OCI-LY1 (cell line): ENCODE measurements around the gene HRK.

Source experiments
- EZH2 ChIP-seq: fragments of 200-600 bp; sonication (generic), shearing (Covaris generic); IDR thresholded peaks from 2 replicates; pipeline ENCODE4 v1.8.0; 2017; ENCODE audit warnings: borderline replicate concordance, mixed run types, mild to moderate bottlenecking, antibody characterized with exemption, low read length, moderate library complexity, mixed read lengths
- TF ChIP-seq, protein P1 (sequence below): fragments of 200-600 bp; sonication (generic), shearing (Covaris generic); IDR thresholded peaks from 2 replicates; pipeline ENCODE4 v1.5.1; 2017; ENCODE audit warnings: mild to moderate bottlenecking, antibody characterized with exemption, low read length, moderate library complexity, mixed read lengths

DNA sequence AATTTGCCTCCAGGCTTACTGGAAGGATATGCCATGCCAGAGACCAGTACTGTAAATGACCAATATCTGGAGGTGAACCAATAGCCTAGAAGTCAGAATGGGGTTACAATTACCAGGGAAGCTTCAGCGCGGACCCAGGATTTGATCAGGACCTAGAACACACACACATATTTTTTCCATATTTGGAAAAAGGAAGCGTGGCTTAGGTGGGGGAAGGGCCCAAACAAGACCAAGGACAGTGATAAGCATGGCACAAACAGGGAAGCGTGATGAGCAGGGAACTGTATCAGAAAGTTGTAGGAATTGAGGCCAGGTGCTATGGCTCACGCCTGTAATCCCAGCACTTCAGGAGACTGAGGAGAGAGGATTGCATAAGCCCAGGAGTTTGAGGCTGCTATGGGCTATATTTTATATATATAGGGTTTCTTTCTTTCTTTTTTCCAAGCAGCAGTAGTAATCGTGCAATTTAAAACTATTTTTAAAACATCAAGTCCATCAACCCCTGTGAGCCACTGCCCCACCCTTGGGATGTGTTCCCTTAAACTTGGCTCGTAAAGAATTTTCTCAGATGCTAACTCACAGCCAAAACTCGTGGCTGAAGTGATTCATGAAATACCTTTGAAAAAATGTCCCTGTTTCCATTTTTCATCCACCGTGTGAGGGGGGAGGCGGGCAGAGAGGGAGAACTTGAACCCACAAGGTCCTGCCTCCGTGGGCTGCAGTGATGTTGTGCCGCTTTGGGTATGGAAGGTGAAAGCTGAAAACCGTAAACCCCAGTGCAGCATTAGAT, 16.7 kb downstream of the HRK start:
- TF ChIP-seq, protein P1, sequence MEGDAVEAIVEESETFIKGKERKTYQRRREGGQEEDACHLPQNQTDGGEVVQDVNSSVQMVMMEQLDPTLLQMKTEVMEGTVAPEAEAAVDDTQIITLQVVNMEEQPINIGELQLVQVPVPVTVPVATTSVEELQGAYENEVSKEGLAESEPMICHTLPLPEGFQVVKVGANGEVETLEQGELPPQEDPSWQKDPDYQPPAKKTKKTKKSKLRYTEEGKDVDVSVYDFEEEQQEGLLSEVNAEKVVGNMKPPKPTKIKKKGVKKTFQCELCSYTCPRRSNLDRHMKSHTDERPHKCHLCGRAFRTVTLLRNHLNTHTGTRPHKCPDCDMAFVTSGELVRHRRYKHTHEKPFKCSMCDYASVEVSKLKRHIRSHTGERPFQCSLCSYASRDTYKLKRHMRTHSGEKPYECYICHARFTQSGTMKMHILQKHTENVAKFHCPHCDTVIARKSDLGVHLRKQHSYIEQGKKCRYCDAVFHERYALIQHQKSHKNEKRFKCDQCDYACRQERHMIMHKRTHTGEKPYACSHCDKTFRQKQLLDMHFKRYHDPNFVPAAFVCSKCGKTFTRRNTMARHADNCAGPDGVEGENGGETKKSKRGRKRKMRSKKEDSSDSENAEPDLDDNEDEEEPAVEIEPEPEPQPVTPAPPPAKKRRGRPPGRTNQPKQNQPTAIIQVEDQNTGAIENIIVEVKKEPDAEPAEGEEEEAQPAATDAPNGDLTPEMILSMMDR = no peak
- no peak for TF ChIP-seq EZH2
